ENCODE measurements around the gene MYH14. TPM values are rescaled to one million over a fixed set of nuclear protein-coding genes. Genes with fewer than 3 reads are reported as not detected.

The MYH14 gene
- total and polyA plus RNA-seq, 2 donors (not counting 1 experiment from before 2014, with no cell fraction given), result not detected

DNA sequence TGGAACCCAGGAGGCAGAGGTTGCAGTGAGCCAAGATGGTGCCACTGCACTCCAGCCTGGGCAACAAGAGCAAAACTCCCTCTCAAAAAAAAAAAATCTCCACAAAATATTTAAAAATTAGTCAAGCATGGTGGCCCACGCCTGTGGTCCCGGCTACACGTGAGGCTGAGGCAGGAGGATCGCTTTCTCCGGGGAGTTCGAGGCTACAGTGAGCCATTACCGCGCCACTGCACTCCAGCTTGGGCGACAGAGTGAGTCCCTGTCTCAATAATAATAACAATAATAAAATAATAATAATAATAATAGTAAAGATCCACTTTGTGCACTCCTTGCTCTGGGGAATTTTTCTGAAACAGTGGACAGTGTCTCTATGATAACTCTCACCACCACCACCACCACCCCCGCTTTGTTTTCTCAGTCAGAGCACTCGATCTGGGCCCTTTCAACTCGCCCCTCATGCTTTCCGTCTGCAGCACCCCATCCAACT, 153.3 kb downstream of the MYH14 start:
- Histone ChIP-seq H3K9ac (ENCODE audit: insufficient read depth, low read length) (no peak overlapping the region), H2AFZ (ENCODE audit: low read length) (no peak overlapping the region), H3K4me1 (ENCODE audit: control insufficient read depth, extremely low read depth, insufficient read depth, low read length) (no peaks in the 10 kb centered on the region), H3K79me2 (ENCODE audit: control insufficient read depth, insufficient read depth, low read length) (no peaks in the 10 kb centered on the region), H3K4me3 (replicated peaks in 1 of 4; ENCODE audit: control extremely low read depth in 1 of 4, insufficient read depth in 1 of 4, low read depth in 3 of 4, low read length in 4 of 4) (no peak overlapping the region), H3K9me3 (ENCODE audit: control insufficient read depth, insufficient read depth, low read depth, low read length) (no peaks in the 10 kb centered on the region), H3K27ac (ENCODE audit: insufficient read depth, low read length) (no peak overlapping the region), H3K36me3 (ENCODE audit: control insufficient read depth, insufficient read depth, low read length) (no peaks in the 10 kb centered on the region), H3K4me2 (ENCODE audit: extremely low read depth, insufficient read depth, low read length) (peak overlapping the region; percentile 54), H3K27me3 (ENCODE audit: control insufficient read depth, insufficient read depth, low read length) (no peaks in the 10 kb centered on the region), H4K20me1 (ENCODE audit: control insufficient read depth, extremely low read depth, insufficient read depth, low read length) (no peaks in the 10 kb centered on the region)
- TF ChIP-seq, protein P1, sequence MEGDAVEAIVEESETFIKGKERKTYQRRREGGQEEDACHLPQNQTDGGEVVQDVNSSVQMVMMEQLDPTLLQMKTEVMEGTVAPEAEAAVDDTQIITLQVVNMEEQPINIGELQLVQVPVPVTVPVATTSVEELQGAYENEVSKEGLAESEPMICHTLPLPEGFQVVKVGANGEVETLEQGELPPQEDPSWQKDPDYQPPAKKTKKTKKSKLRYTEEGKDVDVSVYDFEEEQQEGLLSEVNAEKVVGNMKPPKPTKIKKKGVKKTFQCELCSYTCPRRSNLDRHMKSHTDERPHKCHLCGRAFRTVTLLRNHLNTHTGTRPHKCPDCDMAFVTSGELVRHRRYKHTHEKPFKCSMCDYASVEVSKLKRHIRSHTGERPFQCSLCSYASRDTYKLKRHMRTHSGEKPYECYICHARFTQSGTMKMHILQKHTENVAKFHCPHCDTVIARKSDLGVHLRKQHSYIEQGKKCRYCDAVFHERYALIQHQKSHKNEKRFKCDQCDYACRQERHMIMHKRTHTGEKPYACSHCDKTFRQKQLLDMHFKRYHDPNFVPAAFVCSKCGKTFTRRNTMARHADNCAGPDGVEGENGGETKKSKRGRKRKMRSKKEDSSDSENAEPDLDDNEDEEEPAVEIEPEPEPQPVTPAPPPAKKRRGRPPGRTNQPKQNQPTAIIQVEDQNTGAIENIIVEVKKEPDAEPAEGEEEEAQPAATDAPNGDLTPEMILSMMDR (conservative IDR thresholded peaks at IDR 0.05 in 1 of 2, IDR thresholded peaks at IDR 0.05 in 1 of 2; ENCODE audit: low read depth in 1 of 2, low read length in 2 of 2), result no peak
- TF ChIP-seq EZH2 (IDR thresholded peaks at IDR 0.05; ENCODE audit: low read length, missing control alignments), result no peak
- DNase-seq (ENCODE audit: low read depth in 2 of 2), result no peak

DNA sequence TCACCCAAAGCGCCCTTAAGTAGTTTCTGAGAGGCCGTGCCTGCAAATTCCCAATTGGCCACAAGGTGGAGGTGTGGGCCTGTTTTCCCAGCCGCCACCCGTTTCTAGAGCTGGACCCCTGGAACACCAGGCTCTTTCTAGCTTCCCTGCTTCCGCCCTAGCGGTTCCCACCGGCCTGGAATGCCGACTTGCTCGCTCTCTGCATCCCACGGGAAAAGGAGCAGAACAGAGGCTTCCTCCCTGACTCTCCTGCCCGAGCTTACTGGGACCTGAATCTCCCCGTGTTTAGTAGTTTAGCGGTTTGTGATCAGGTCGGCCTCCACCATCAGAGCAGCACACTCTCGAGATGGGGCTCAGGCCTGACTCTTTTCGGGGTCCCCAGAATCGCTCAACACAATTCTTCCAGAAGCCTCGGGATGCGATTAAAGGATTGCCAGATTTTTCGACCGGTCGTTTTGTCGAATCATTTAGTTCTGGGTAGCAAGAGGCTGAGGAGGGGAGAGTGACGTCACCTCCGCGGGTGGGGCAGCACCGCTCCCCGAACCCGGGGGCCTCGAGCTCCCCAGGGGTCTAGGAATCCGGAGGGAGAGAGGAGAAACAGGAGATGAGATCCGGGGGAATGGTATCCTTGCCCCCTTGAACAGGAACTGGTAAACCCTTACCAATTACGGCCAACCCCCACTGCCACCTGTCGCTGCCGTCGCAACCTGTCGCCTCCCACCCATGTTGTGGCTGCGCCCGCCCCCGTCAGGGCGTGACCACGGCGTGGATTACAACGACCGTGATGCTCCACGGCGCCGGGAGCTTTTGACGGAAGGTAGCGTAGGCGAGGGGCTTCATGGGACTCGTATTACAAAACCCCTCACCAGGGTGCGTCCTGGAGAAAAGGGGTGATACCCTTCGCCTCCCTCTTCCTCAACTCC, 154.0 kb downstream of the MYH14 start:
- Histone ChIP-seq H3K9ac (ENCODE audit: insufficient read depth, low read length) (no peak overlapping the region), H3K9me3 (ENCODE audit: control insufficient read depth, insufficient read depth, low read depth, low read length) (no peaks in the 10 kb centered on the region), H3K79me2 (ENCODE audit: control insufficient read depth, insufficient read depth, low read length) (no peaks in the 10 kb centered on the region), H3K27ac (ENCODE audit: insufficient read depth, low read length) (no peak overlapping the region), H3K4me3 (replicated peaks in 1 of 4; ENCODE audit: control extremely low read depth in 1 of 4, insufficient read depth in 1 of 4, low read depth in 3 of 4, low read length in 4 of 4) (peak overlapping the region; percentile 26 to 56 (median 42)), H2AFZ (ENCODE audit: low read length) (peak overlapping the region; percentile 98), H4K20me1 (ENCODE audit: control insufficient read depth, extremely low read depth, insufficient read depth, low read length) (no peaks in the 10 kb centered on the region), H3K4me1 (ENCODE audit: control insufficient read depth, extremely low read depth, insufficient read depth, low read length) (no peaks in the 10 kb centered on the region), H3K36me3 (ENCODE audit: control insufficient read depth, insufficient read depth, low read length) (no peaks in the 10 kb centered on the region), H3K4me2 (ENCODE audit: extremely low read depth, insufficient read depth, low read length) (peak overlapping the region; percentile 54), H3K27me3 (ENCODE audit: control insufficient read depth, insufficient read depth, low read length) (no peaks in the 10 kb centered on the region)
- no peak for TF ChIP-seq EZH2 (IDR thresholded peaks at IDR 0.05; ENCODE audit: low read length, missing control alignments)
- TF ChIP-seq, protein P1 (conservative IDR thresholded peaks at IDR 0.05 in 1 of 2, IDR thresholded peaks at IDR 0.05 in 1 of 2; ENCODE audit: low read depth in 1 of 2, low read length in 2 of 2), result peak; percentile 81 to 91
- peak; percentile 46 to 47 for DNase-seq (ENCODE audit: low read depth in 2 of 2)

DNA sequence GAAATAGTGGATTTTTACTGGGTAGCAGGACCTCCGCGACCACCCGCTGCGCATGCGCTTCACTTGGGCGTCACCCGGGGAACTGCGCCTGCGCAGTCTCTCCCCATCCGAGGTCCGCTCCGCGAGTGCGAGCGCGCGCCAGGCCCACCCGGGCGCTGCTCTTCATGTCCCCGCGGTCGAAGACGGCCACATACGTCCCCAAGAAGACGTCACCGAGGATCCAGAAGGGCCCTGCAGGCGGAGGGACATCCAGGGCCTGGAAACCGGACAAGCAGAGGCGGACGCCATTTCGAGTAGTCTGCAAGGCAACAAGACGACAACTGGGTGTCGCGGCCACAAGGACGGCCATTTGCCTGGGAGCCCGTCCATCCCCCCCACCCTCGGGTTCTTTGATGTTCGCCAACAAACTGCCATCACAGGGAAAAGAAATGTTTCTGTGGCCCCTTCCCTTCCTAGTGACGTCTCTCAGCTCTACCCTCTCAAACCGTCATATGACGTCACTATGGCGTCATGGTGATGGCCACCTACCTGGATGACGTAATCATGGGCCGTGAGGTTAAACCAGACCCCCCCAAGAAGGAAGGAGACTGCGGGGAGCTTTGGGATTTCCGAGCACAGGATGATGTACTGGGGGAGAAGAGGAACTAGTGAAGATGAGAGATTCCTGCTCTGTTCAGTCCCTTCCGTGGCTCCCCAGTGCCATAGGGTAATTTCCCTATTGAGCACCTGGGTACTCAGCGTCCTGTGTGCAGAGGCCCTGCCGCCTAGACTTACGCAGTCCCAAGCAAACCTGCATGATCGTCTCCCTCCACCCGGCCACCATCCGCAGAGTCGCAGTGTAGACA, 155.3 kb downstream of the MYH14 start:
- H3K27ac ChIP-seq (ENCODE audit: insufficient read depth, low read length), result no peak overlapping the region
- H3K9me3 ChIP-seq (ENCODE audit: control insufficient read depth, insufficient read depth, low read depth, low read length), result no peaks in the 10 kb centered on the region
- no peaks in the 10 kb centered on the region for H3K4me1 ChIP-seq (ENCODE audit: control insufficient read depth, extremely low read depth, insufficient read depth, low read length)
- H2AFZ ChIP-seq (ENCODE audit: low read length), result peak overlapping the region; percentile 75
- no peak overlapping the region for H3K9ac ChIP-seq (ENCODE audit: insufficient read depth, low read length)
- peak overlapping the region; percentile 20 to 41 (median 31) for H3K4me3 ChIP-seq (replicated peaks in 1 of 4; ENCODE audit: control extremely low read depth in 1 of 4, insufficient read depth in 1 of 4, low read depth in 3 of 4, low read length in 4 of 4)
- no peaks in the 10 kb centered on the region for H3K36me3 ChIP-seq (ENCODE audit: control insufficient read depth, insufficient read depth, low read length)
- peak overlapping the region; percentile 44 for H3K4me2 ChIP-seq (ENCODE audit: extremely low read depth, insufficient read depth, low read length)
- no peaks in the 10 kb centered on the region for H3K79me2 ChIP-seq (ENCODE audit: control insufficient read depth, insufficient read depth, low read length)
- peak; percentile 12 to 51 for DNase-seq (ENCODE audit: low read depth in 2 of 2)
- H4K20me1 ChIP-seq (ENCODE audit: control insufficient read depth, extremely low read depth, insufficient read depth, low read length), result no peaks in the 10 kb centered on the region
- H3K27me3 ChIP-seq (ENCODE audit: control insufficient read depth, insufficient read depth, low read length), result no peaks in the 10 kb centered on the region
- TF ChIP-seq, protein P1 (conservative IDR thresholded peaks at IDR 0.05 in 1 of 2, IDR thresholded peaks at IDR 0.05 in 1 of 2; ENCODE audit: low read depth in 1 of 2, low read length in 2 of 2), result no peak
- no peak for TF ChIP-seq EZH2 (IDR thresholded peaks at IDR 0.05; ENCODE audit: low read length, missing control alignments)
